Measurements from ENCODE around the gene RASL11B.

DNA sequence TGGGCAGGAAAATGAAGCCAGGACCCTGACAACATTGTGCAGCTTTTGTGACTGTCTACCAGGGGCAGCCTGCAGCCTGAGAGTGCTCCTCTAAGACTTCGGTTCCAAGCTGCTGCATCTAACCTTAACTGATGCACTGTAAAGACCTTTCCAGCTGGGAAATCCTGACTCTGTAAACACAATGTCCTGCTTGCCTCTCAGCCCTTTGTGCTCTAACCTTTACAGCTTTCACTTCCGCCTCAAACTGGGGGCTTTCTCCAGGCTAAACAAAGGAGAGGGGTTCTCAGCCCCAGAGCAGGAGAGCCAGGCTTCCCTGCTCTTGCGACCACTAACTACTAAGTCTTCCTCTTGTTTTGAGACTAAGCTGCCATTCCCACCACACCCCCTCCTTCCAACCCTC lies 19.3 kb upstream of the RASL11B start:
- TF ChIP-seq, protein P1, sequence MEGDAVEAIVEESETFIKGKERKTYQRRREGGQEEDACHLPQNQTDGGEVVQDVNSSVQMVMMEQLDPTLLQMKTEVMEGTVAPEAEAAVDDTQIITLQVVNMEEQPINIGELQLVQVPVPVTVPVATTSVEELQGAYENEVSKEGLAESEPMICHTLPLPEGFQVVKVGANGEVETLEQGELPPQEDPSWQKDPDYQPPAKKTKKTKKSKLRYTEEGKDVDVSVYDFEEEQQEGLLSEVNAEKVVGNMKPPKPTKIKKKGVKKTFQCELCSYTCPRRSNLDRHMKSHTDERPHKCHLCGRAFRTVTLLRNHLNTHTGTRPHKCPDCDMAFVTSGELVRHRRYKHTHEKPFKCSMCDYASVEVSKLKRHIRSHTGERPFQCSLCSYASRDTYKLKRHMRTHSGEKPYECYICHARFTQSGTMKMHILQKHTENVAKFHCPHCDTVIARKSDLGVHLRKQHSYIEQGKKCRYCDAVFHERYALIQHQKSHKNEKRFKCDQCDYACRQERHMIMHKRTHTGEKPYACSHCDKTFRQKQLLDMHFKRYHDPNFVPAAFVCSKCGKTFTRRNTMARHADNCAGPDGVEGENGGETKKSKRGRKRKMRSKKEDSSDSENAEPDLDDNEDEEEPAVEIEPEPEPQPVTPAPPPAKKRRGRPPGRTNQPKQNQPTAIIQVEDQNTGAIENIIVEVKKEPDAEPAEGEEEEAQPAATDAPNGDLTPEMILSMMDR (IDR thresholded peaks at IDR 0.05): no peak
- TF ChIP-seq POLR2A (IDR thresholded peaks at IDR 0.05): no peak
